ENCODE data around the gene EPS15.
"Not testable (repeated sequence)": the region's sequence is repeated elsewhere in the genome, so short reads cannot be mapped to it uniquely, and the experiment has no call there.

Gene EPS15

DNA sequence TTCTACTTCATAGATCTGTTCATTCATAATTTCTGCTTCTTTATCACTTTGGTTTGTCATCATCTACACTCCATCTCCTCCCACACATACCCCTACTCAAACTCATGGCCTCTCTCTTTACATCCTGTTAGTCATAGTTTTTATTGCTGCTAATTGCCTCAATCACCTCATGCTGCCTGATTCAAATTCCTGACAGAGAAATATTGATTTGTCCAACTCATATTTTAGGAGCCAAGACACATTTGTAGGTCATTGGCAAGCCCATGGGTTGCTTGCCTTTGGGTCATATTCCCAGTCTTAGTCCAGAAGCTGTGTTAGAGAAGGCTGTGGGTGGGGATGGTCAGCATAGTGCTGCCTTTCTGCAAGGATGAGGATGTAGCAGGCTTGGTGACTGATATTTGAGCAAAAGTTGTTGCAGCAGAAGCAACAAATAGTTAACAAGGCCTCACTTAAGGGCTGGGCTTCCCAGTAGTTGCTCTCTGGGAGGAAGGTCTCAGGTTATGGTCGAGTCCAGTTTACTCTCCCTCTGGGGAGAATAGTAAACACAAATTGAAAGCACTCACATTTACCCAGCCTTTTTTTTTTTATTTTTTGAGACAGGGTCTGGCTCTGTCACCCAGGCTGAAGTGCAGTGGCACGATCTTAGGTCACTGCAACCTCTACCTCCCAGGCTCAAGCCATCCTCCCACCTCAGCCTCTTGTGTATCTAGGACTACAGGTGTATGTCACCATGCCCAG is 22.4 kb upstream of the EPS15 start:
- H3K27ac ChIP-seq = no peak overlapping the region
- TF ChIP-seq, protein P1, sequence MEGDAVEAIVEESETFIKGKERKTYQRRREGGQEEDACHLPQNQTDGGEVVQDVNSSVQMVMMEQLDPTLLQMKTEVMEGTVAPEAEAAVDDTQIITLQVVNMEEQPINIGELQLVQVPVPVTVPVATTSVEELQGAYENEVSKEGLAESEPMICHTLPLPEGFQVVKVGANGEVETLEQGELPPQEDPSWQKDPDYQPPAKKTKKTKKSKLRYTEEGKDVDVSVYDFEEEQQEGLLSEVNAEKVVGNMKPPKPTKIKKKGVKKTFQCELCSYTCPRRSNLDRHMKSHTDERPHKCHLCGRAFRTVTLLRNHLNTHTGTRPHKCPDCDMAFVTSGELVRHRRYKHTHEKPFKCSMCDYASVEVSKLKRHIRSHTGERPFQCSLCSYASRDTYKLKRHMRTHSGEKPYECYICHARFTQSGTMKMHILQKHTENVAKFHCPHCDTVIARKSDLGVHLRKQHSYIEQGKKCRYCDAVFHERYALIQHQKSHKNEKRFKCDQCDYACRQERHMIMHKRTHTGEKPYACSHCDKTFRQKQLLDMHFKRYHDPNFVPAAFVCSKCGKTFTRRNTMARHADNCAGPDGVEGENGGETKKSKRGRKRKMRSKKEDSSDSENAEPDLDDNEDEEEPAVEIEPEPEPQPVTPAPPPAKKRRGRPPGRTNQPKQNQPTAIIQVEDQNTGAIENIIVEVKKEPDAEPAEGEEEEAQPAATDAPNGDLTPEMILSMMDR (conservative IDR thresholded peaks at IDR 0.05) = no peak

DNA sequence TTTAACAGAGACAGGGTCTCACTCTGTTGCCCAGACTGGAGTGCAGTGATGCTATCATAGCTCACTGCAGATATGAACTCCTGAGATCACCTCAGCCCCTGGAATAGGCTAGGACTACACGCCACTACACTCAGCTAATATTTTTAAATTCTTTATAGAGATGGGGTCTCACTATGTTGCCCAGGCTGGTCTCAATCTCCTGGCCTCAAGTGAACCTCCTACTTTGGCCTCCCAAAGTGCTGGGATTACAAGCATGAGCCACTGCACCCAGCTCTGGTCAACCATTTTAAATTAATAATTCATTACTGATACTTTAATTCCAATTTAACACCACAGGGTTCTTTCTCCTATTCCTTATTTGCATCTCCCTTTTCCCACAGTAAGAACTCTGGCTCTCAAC is 18.5 kb upstream of the EPS15 start:
- TF ChIP-seq, protein P1 (conservative IDR thresholded peaks at IDR 0.05) = no peak
- no peak overlapping the region for H3K27ac ChIP-seq

DNA sequence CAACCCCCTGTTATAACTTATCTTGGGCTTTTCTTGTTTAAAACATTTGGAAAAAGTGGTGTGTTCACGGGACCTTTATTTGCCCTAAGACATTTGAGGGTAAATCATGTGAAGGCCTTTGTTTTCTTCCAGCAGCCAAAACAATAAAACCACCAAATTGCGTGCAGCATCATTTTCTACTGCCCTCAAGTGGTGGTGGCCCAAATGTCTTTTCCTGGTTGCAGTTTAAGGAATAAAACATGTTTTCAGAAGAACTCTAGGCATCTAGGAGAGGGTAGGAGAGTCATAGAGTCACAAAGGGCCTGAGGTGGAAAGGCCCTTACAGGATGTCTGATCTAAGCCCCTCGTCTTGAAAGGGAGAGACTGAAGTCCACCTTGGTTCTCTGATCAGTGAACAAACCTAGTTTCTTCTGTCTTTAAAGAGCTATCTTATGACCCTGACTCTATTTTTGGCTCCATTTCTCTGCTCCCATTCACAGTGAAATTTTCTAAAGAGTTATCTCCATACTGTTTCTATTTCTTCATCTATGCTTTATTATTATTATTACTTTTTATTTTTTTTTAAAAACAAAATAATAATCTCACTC is 16.0 kb upstream of the EPS15 start:
- TF ChIP-seq, protein P1 (conservative IDR thresholded peaks at IDR 0.05) = peak; percentile 89
- H3K27ac ChIP-seq = peak overlapping the region; percentile 42

DNA sequence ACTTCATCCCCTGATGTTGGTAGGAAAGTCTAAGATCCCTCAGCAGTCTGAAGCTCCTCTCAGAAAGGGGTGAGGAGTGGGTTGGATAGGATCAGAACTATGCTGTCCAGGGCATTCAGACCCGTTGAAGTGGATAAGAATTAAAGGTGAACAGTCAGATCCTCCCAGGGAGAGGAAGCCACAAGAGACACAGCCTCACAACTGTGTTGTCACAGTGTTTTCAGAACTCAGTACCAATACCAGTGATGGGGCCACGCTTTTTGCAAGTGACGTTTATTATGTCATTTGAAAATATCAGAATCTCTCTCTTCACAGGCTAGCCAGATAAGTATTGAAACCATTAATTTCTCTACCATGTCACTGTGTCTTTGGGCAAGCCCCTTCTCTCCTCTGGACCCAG is 15.4 kb upstream of the EPS15 start:
- peak overlapping the region; percentile 42 for H3K27ac ChIP-seq
- TF ChIP-seq, protein P1 (conservative IDR thresholded peaks at IDR 0.05) = no peak

DNA sequence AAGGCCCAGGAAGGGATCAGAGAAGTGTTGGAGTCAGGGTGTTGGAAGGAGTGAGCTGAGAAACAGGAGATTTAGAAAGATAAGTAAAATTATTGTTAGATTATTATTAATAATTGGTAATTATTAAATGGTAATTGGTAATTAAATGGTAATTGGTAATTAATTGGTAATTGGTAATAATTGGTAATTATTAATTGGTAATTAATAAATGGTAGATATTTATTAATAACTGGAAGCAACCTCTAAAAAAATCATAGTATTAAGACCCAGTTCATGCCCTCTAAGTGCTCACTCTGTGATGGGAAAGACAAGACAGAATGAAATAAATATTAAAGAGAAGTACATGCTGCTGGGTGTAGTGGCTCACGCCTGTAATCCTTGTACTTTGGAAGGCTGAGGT is 13.8 kb upstream of the EPS15 start:
- H3K27ac ChIP-seq = no peak overlapping the region
- TF ChIP-seq, protein P1 (conservative IDR thresholded peaks at IDR 0.05) = no peak

DNA sequence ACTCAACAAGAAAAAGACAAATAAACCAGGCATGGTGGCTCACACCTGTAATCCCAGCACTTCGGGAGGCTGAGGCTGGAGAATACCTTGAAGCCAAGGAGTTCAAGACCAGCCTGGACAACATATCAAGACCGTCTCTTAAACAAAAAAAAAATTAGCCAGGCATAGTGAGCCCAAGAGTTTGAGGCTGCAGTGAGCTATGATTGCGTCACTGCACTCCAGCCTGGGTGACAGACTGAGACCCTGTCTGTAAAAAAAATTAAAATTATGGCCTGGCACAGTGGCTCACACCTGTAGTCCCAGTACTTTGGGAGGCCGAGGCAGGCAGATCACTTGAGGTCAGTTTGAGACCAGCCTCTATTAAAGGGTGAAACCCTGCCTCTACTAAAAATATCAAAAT is 11.4 kb upstream of the EPS15 start:
- H3K27ac ChIP-seq = not testable (repeated sequence)

DNA sequence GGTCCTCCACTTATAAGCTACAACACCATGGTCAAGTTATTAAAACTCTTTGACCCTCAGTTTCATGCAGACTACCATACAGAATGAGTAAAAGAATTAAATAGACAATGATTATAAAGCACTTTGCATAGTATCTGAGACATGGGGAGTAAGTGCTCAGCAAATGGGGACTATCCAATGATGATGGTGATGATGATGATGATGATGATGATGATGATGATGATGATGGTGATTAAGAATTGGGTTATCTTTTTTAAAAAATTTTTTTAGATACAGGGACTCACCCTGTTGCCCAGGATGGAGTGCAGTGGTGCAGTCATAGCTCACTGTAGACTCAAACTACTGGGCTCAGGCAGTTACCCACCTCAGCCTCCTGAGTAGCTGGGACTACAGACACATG is 8.1 kb upstream of the EPS15 start:
- no peak overlapping the region for H3K27ac ChIP-seq
- TF ChIP-seq, protein P1 (conservative IDR thresholded peaks at IDR 0.05) = no peak

DNA sequence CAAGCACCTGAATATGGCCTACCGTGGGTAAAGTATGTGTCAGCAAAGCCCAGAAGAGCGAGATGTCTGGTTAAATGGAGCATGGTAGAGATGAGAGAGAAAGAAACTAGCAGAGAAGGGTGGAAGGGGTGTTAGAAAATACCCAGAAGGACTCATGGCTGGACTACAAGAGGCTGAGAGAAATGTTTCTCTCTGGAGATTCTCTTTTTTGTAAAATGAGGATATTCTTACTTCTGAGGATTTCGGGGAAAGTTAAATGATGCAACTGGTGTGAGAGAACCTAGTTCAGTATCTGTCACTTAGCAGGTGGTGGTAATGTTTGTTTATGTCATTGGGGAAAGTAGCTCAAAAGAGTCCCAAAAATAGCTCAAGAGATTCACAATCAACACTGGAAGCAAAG is 7.2 kb upstream of the EPS15 start:
- TF ChIP-seq, protein P1 (conservative IDR thresholded peaks at IDR 0.05) = no peak
- no peak overlapping the region for H3K27ac ChIP-seq
